Gastroesophageal sphincter (tissue), 4 donors: ENCODE results near the gene SLC5A4. TPM values are rescaled to one million over a fixed set of nuclear protein-coding genes. Genes with fewer than 3 reads are reported as not detected.

Source experiments
- ATAC-seq: fragments of 150-250 bp; one replicate; pipeline ENCODE4 v1.9.1; 2016; ENCODE audit warnings: mild to moderate bottlenecking, moderate library complexity
- H3K27ac ChIP-seq, 4 donors: fragments of 200-600 bp; sonication (generic) in 3 of 4; 1 replicate in 3 of 4; 2 replicates in 1 of 4; pipeline ENCODE4 v1.5.1; 2016 to 2019
- H3K27me3 ChIP-seq: fragments of 200-600 bp; sonication (generic); one replicate; pipeline ENCODE4 v1.5.1; 2019
- H3K36me3 ChIP-seq, 2 donors: fragments of 200-600 bp; sonication (generic); one replicate each; pipeline ENCODE4 v1.5.1; 2019; ENCODE audit warnings: control low read depth in 1 of 2
- H3K4me1 ChIP-seq, 3 donors: fragments of 200-600 bp; sonication (generic); 1 replicate in 2 of 3; 2 replicates in 1 of 3; pipeline ENCODE4 v1.5.1; 2016 to 2019; ENCODE audit warnings: control low read depth in 2 of 3
- H3K4me3 ChIP-seq, 2 donors: fragments of 200-600 bp; sonication (generic); one replicate each; pipeline ENCODE4 v1.5.1; 2019; ENCODE audit warnings: mild to moderate bottlenecking in 1 of 2, moderate library complexity in 1 of 2
- H3K9me3 ChIP-seq, 3 donors: fragments of 200-600 bp; sonication (generic); one replicate each; pipeline ENCODE4 v1.5.1; 2017 to 2019; ENCODE audit warnings: control low read depth in 2 of 3
- CTCF ChIP-seq, 4 experiments: fragments of 200-600 bp in 2 of 4; fragments of 450-650 bp in 2 of 4; sonication (generic) in 1 of 4; IDR thresholded peaks; one replicate each; pipeline ENCODE4 v1.5.1; 2017 to 2019; ENCODE audit warnings: antibody characterized with exemption in 4 of 4, mild to moderate bottlenecking in 2 of 4, moderate library complexity in 2 of 4
- EP300 ChIP-seq: sonication (generic); formaldehyde crosslinking; IDR thresholded peaks from one replicate; pipeline ENCODE4 v1.6.1; 2017; ENCODE audit warnings: antibody characterized with exemption, mild to moderate bottlenecking
- POLR2A ChIP-seq, 2 donors: fragments of 450-650 bp; IDR thresholded peaks; one replicate each; pipeline ENCODE4 v1.6.1; 2017; ENCODE audit warnings: antibody characterized with exemption in 2 of 2, mild to moderate bottlenecking in 2 of 2, moderate library complexity in 1 of 2
- POLR2AphosphoS5 ChIP-seq: sonication (generic); formaldehyde crosslinking; IDR thresholded peaks from one replicate; pipeline ENCODE4 v1.6.1; 2017; ENCODE audit warnings: antibody characterized with exemption
- WGBS, 2 donors: methylation state at CpG; one replicate each; pipeline ENCODE4 v1.1.5; 2018; ENCODE audit warnings: low coverage in 1 of 2; 5-methylcytosine and 5-hydroxymethylcytosine counted together
- small RNA-seq, 4 donors: library from RNA; depleted of rRNA; stranded (forward); fragments of <200 nt; gene quantifications; one replicate each; pipeline ENCODE3, GENCODE V24; 2016
- total RNA-seq, 4 donors: library from RNA; depleted of rRNA; stranded (reverse); fragments of >200 nt; gene quantifications; one replicate each; pipeline ENCODE4 v1.1.0, GENCODE V29; 2016

SLC5A4 gene
- total RNA-seq, 4 donors from 2014 or later, result 0.39 to 0.78 TPM; not detected in 2

GRCh38 chr22:32175115-32175514 lies 80.0 kb downstream of the SLC5A4 start:
- no peak overlapping the region for H3K27ac ChIP-seq
- TF ChIP-seq EP300, result no peak
- TF ChIP-seq POLR2AphosphoS5, result no peak
- TF ChIP-seq CTCF (IDR thresholded peaks at IDR 0.05), result no peak
- TF ChIP-seq POLR2A (IDR thresholded peaks at IDR 0.05), result no peak
- H3K27me3 ChIP-seq, result peaks cover 83% of the 10 kb centered on the region
- no peaks in the 10 kb centered on the region for H3K36me3 ChIP-seq
- no peak for ATAC-seq
- H3K4me3 ChIP-seq, result no peak overlapping the region
- H3K4me1 ChIP-seq, result peaks cover 0 to 6% (median 0%) of the 10 kb centered on the region in 3 donors
- H3K9me3 ChIP-seq, result peaks cover 0 to 10% (median 0%) of the 10 kb centered on the region in 3 donors
- 82% methylated on average over 10 of the region's 11 CpGs; no CpG with 5 or more reads in 1 of the 2 donors for WGBS, 2 donors

Small RNA genes lying within 50 kb of the gene (small RNA-seq; reads per million reads assigned to genes)
- gene RF02171, result 0 reads per million in 4 donors

Other genes with a start within 250 kb of the SLC5A4 start
- gene SLC5A1, start 212.1 kb downstream of the SLC5A4 start, total RNA-seq, result 1 to 10 TPM in 1 of 4 donors, under 1 TPM in 1, not detected in 2; 0.16 to 1.2 TPM
- not detected for gene C22orf42, start 96.0 kb downstream of the SLC5A4 start, total RNA-seq
- under 1 TPM in 1 of 4 donors, not detected in 3; 0.15 TPM for gene RFPL2, start 50.3 kb downstream of the SLC5A4 start, total RNA-seq
- not detected for gene RFPL3, start 102.5 kb upstream of the SLC5A4 start, total RNA-seq
- 10 to 100 TPM; 66.9 to 83.4 (median 68.9) TPM for gene RTCB, start 156.9 kb upstream of the SLC5A4 start, total RNA-seq
- gene BPIFC, start 209.1 kb upstream of the SLC5A4 start, total RNA-seq, result not detected
- 10 to 100 TPM; 73.4 to 95.1 (median 87.3) TPM for gene FBXO7, start 219.5 kb upstream of the SLC5A4 start, total RNA-seq